HEK293 (cell line): ENCODE measurements around the gene FHDC1.

ENCODE experiments used
- CTCF ChIA-PET: fragments of 350-600 bp; formaldehyde crosslinking; extraction: SDS; loops from one replicate; lab custom pipeline; 2021; ENCODE audit warnings: antibody characterized with exemption; lab: Yijun Ruan, JAX
- POLR2A ChIA-PET: fragments of 300-600 bp; formaldehyde crosslinking; extraction: SDS; loops from one replicate; lab custom pipeline; 2020; ENCODE audit warnings: antibody characterized with exemption, inconsistent platforms; lab: Yijun Ruan, JAX
- H3K27ac ChIP-seq: fragments of 200-500 bp; sonication (Bioruptor generic); 2 replicates; pipeline ENCODE4 v1.5.1; 2014; ENCODE audit warnings: low read depth, low read length, control low read depth, inconsistent platforms; ENCODE audit errors: extremely low read depth
- H3K36me3 ChIP-seq, 2 experiments: fragments of 200-500 bp in 1 of 2; sonication (Bioruptor generic) in 1 of 2; 1 replicate in 1 of 2; 2 replicates in 1 of 2; pipeline ENCODE4 v1.5.1; 2014 to 2017; ENCODE audit warnings: inconsistent platforms in 2 of 2, low read length in 2 of 2; ENCODE audit not compliant: control insufficient read depth in 2 of 2, insufficient read depth in 1 of 2
- H3K4me1 ChIP-seq: fragments of 200-500 bp; sonication (Bioruptor generic); 2 replicates; pipeline ENCODE4 v1.5.1; 2014; ENCODE audit warnings: mild to moderate bottlenecking, low read length, inconsistent platforms; ENCODE audit not compliant: control insufficient read depth, insufficient read depth
- H3K4me3 ChIP-seq: 2 replicates; pipeline ENCODE4 v1.5.1; 2011; ENCODE audit warnings: low read depth, mild to moderate bottlenecking, control low read depth, low read length, moderate library complexity
- H3K9me3 ChIP-seq: fragments of 200-500 bp; sonication (Bioruptor generic); 2 replicates; pipeline ENCODE4 v1.5.1; 2014; ENCODE audit warnings: low read depth, low read length, inconsistent platforms; ENCODE audit not compliant: control insufficient read depth, insufficient read depth
- EGR2 ChIP-seq: fragments of 450-650 bp; formaldehyde crosslinking; IDR thresholded peaks from 2 replicates; pipeline ENCODE4 v1.5.1; 2016; ENCODE audit warnings: low read depth, missing biosample characterization, missing genetic modification characterization
- GLIS1 ChIP-seq: fragments of 450-650 bp; formaldehyde crosslinking; IDR thresholded peaks from 2 replicates; pipeline ENCODE4 v1.5.1; 2016; ENCODE audit warnings: missing biosample characterization, missing genetic modification characterization
- ZBTB1 ChIP-seq: fragments of 450-650 bp; formaldehyde crosslinking; IDR thresholded peaks from 2 replicates; pipeline ENCODE4 v1.5.1; 2016; ENCODE audit warnings: missing biosample characterization, missing genetic modification characterization
- ZBTB20 ChIP-seq: fragments of 450-650 bp; formaldehyde crosslinking; IDR thresholded peaks from 2 replicates; pipeline ENCODE4 v1.5.1; 2016; ENCODE audit warnings: missing biosample characterization, missing genetic modification characterization
- ZBTB21 ChIP-seq: fragments of 450-650 bp; formaldehyde crosslinking; IDR thresholded peaks from 2 replicates; pipeline ENCODE4 v1.5.1; 2017; ENCODE audit warnings: missing biosample characterization, missing genetic modification characterization
- ZBTB8A ChIP-seq: fragments of 450-650 bp; formaldehyde crosslinking; IDR thresholded peaks from 2 replicates; pipeline ENCODE4 v1.5.1; 2016; ENCODE audit warnings: missing biosample characterization, missing genetic modification characterization
- ZEB2 ChIP-seq: fragments of 450-650 bp; formaldehyde crosslinking; IDR thresholded peaks from 2 replicates; pipeline ENCODE4 v1.5.1; 2016; ENCODE audit warnings: missing biosample characterization, missing genetic modification characterization
- ZFHX2 ChIP-seq: fragments of 450-650 bp; formaldehyde crosslinking; conservative IDR thresholded peaks from 2 replicates; pipeline ENCODE4 v1.5.1; 2016; ENCODE audit warnings: missing biosample characterization, missing genetic modification characterization
- ZNF174 ChIP-seq: fragments of 450-650 bp; formaldehyde crosslinking; IDR thresholded peaks from 2 replicates; pipeline ENCODE4 v1.5.0; 2017; ENCODE audit warnings: missing biosample characterization, mild to moderate bottlenecking, missing genetic modification characterization
- ZNF2 ChIP-seq: fragments of 450-650 bp; formaldehyde crosslinking; IDR thresholded peaks from 2 replicates; pipeline ENCODE4 v1.5.1; 2016; ENCODE audit warnings: missing biosample characterization, missing genetic modification characterization
- ZNF266 ChIP-seq: fragments of 450-650 bp; formaldehyde crosslinking; IDR thresholded peaks from 2 replicates; pipeline ENCODE4 v1.5.1; 2016; ENCODE audit warnings: missing biosample characterization, missing genetic modification characterization, low read depth
- ZNF335 ChIP-seq: fragments of 450-650 bp; formaldehyde crosslinking; conservative IDR thresholded peaks from 2 replicates; pipeline ENCODE4 v1.5.1; 2016; ENCODE audit warnings: missing biosample characterization, missing genetic modification characterization
- ZNF501 ChIP-seq: fragments of 450-650 bp; formaldehyde crosslinking; IDR thresholded peaks from 2 replicates; pipeline ENCODE4 v1.5.1; 2016; ENCODE audit warnings: missing biosample characterization, missing genetic modification characterization
- ZNF510 ChIP-seq: fragments of 450-650 bp; formaldehyde crosslinking; IDR thresholded peaks from 2 replicates; pipeline ENCODE4 v1.5.1; 2018; ENCODE audit warnings: mild to moderate bottlenecking, missing genetic modification characterization, missing biosample characterization; ENCODE audit not compliant: insufficient replicate concordance
- ZNF529 ChIP-seq: fragments of 450-650 bp; formaldehyde crosslinking; IDR thresholded peaks from 2 replicates; pipeline ENCODE4 v1.5.1; 2017; ENCODE audit warnings: missing genetic modification characterization, missing biosample characterization; ENCODE audit not compliant: insufficient replicate concordance
- ZNF561 ChIP-seq: fragments of 450-650 bp; IDR thresholded peaks from 2 replicates; pipeline ENCODE4 v1.5.1; 2018; ENCODE audit warnings: missing biosample characterization, missing genetic modification characterization, borderline replicate concordance
- ZNF610 ChIP-seq: fragments of 450-650 bp; formaldehyde crosslinking; IDR thresholded peaks from 2 replicates; pipeline ENCODE4 v1.5.1; 2016; ENCODE audit warnings: missing biosample characterization, missing genetic modification characterization, borderline replicate concordance
- ZNF629 ChIP-seq: fragments of 450-650 bp; formaldehyde crosslinking; IDR thresholded peaks from 2 replicates; pipeline ENCODE4 v1.5.1; 2017; ENCODE audit warnings: missing biosample characterization, missing genetic modification characterization
- ZNF76 ChIP-seq: fragments of 450-650 bp; formaldehyde crosslinking; IDR thresholded peaks from 2 replicates; pipeline ENCODE4; 2016; ENCODE audit warnings: low read depth, missing biosample characterization, missing genetic modification characterization, borderline replicate concordance
- ZNF837 ChIP-seq: fragments of 450-650 bp; formaldehyde crosslinking; IDR thresholded peaks from 2 replicates; pipeline ENCODE4 v1.5.1; 2016; ENCODE audit warnings: missing biosample characterization, missing genetic modification characterization
- TF ChIP-seq, protein P1 (sequence below): fragments of 450-650 bp; formaldehyde crosslinking; IDR thresholded peaks from 2 replicates; pipeline ENCODE4 v1.5.1; 2016; ENCODE audit warnings: missing biosample characterization, missing genetic modification characterization
- TF ChIP-seq, protein P2 (sequence below): fragments of 450-650 bp; formaldehyde crosslinking; IDR thresholded peaks from 2 replicates; pipeline ENCODE4 v1.5.1; 2016; ENCODE audit warnings: missing biosample characterization, missing genetic modification characterization
- TF ChIP-seq, protein P3 (sequence below): fragments of 450-650 bp; formaldehyde crosslinking; optimal IDR thresholded peaks from 2 replicates; pipeline ENCODE3; 2016; ENCODE audit warnings: missing biosample characterization, mild to moderate bottlenecking, missing genetic modification characterization
- TF ChIP-seq, protein P4 (sequence below): fragments of 450-650 bp; formaldehyde crosslinking; IDR thresholded peaks from 2 replicates; pipeline ENCODE4 v1.5.1; 2016; ENCODE audit warnings: missing biosample characterization, missing genetic modification characterization, low read depth

The FHDC1 gene, protein sequence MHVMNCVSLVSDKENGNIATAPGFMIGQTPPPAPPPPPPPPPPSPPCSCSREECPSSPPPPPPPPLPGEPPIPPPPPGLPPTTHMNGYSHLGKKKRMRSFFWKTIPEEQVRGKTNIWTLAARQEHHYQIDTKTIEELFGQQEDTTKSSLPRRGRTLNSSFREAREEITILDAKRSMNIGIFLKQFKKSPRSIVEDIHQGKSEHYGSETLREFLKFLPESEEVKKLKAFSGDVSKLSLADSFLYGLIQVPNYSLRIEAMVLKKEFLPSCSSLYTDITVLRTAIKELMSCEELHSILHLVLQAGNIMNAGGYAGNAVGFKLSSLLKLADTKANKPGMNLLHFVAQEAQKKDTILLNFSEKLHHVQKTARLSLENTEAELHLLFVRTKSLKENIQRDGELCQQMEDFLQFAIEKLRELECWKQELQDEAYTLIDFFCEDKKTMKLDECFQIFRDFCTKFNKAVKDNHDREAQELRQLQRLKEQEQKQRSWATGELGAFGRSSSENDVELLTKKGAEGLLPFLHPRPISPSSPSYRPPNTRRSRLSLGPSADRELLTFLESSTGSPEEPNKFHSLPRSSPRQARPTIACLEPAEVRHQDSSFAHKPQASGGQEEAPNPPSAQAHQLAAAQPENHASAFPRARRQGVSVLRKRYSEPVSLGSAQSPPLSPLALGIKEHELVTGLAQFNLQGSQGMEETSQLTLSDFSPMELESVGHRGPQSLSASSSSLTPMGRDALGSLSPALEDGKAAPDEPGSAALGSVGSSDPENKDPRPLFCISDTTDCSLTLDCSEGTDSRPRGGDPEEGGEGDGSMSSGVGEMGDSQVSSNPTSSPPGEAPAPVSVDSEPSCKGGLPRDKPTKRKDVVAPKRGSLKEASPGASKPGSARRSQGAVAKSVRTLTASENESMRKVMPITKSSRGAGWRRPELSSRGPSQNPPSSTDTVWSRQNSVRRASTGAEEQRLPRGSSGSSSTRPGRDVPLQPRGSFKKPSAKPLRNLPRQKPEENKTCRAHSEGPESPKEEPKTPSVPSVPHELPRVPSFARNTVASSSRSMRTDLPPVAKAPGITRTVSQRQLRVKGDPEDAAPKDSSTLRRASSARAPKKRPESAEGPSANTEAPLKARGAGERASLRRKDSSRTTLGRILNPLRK

DNA sequence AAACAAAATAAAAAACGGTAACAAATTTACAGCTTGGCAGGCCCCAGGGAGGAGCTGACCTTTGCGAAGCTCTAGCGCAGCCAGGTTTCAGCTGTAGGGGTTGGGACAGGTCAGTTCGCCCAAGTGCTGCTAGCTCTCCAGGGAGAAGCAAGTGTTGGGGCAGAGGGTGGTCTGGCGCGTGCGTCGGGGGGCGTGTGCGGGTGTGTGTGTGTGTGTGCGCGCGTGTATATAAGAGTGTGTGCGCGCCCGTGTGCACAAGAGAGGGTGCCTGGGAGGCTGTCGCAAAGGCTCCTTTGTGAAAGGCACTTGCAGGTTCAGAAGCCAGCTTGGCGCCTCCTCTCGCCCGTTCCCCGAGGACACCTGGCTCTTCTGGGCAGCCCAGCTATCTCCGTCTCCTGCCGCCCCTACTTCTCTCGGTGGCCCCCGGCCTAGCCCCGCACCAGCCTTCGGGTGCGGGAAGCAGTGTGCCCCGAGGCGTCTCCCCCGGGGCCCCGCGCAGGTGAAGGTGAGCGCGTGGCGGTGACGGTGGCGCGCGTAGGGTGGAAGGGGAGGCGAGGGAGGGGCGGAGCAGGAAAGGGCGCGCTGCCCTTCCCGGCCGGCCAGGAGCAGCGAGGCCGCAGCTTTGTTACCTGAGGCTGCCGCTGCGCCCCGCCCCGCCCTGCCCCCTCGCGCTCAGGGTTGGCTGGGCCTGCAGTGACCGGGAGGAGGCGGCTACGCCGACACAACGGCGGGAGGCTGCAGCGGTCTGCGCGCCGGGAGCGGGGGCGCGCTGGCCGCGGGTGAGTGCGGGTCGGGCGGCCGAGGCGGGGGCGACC, at the start of gene FHDC1:
FHDC1 (plus strand) TSS at position 693 of the 815 bp plus-strand sequence. CDS start 6,735 bp downstream, outside the sequence.
- Histone ChIP-seq H3K36me3 (no peaks in the 10 kb centered on the region), H3K4me1 (no peaks in the 10 kb centered on the region), H3K27ac (peak within 1 kb of the TSS; percentile 22; the same call in 1 of the 2 replicates), H3K4me3 (peak within 1 kb of the TSS; percentile 67), H3K9me3 (no peaks in the 10 kb centered on the region)
- ChIA-PET CTCF (interaction anchor here (0.7 to 1.1 kb wide), 3 partner anchors 145 to 310 kb away, joined by 3 read pairs; no protein-coding TSS in a partner anchor), POLR2A (interaction anchor here (1.1 kb wide), 1 partner anchor 56 kb away, joined by 3 read pairs; no protein-coding TSS in a partner anchor)
- no peak for TF ChIP-seq ZNF629 (tag by site-specific recombination)
- 0 out of 2 replicates have a peak, but pooled peaks have one; percentile 20 for TF ChIP-seq ZNF76 (tag by site-specific recombination)
- no peak for TF ChIP-seq ZNF510 (tag by site-specific recombination)
- peak; percentile 32; the same call in 1 of the 2 replicates for TF ChIP-seq ZNF335 (tag by site-specific recombination)
- peak; percentile 25; the same call in 1 of the 2 replicates for TF ChIP-seq GLIS1 (tag by site-specific recombination)
- peak; percentile 67; the same call in 1 of the 2 replicates for TF ChIP-seq ZBTB8A (tag by site-specific recombination)
- TF ChIP-seq ZNF529 (tag by site-specific recombination) = no peak
- no peak for TF ChIP-seq ZNF837 (tag by site-specific recombination)
- TF ChIP-seq, protein P1, sequence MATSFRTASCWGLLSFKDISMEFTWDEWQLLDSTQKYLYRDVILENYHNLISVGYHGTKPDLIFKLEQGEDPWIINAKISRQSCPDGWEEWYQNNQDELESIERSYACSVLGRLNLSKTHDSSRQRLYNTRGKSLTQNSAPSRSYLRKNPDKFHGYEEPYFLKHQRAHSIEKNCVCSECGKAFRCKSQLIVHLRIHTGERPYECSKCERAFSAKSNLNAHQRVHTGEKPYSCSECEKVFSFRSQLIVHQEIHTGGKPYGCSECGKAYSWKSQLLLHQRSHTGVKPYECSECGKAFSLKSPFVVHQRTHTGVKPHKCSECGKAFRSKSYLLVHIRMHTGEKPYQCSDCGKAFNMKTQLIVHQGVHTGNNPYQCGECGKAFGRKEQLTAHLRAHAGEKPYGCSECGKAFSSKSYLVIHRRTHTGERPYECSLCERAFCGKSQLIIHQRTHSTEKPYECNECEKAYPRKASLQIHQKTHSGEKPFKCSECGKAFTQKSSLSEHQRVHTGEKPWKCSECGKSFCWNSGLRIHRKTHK (tag by site-specific recombination) = no peak
- TF ChIP-seq, protein P2, sequence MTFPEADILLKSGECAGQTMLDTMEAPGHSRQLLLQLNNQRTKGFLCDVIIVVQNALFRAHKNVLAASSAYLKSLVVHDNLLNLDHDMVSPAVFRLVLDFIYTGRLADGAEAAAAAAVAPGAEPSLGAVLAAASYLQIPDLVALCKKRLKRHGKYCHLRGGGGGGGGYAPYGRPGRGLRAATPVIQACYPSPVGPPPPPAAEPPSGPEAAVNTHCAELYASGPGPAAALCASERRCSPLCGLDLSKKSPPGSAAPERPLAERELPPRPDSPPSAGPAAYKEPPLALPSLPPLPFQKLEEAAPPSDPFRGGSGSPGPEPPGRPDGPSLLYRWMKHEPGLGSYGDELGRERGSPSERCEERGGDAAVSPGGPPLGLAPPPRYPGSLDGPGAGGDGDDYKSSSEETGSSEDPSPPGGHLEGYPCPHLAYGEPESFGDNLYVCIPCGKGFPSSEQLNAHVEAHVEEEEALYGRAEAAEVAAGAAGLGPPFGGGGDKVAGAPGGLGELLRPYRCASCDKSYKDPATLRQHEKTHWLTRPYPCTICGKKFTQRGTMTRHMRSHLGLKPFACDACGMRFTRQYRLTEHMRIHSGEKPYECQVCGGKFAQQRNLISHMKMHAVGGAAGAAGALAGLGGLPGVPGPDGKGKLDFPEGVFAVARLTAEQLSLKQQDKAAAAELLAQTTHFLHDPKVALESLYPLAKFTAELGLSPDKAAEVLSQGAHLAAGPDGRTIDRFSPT (tag by site-specific recombination) = no peak
- TF ChIP-seq EGR2 (tag by site-specific recombination) = 0 out of 2 replicates have a peak, but pooled peaks have one; percentile 31
- TF ChIP-seq ZEB2 (tag by site-specific recombination) = peak; percentile 68
- TF ChIP-seq, protein P3, sequence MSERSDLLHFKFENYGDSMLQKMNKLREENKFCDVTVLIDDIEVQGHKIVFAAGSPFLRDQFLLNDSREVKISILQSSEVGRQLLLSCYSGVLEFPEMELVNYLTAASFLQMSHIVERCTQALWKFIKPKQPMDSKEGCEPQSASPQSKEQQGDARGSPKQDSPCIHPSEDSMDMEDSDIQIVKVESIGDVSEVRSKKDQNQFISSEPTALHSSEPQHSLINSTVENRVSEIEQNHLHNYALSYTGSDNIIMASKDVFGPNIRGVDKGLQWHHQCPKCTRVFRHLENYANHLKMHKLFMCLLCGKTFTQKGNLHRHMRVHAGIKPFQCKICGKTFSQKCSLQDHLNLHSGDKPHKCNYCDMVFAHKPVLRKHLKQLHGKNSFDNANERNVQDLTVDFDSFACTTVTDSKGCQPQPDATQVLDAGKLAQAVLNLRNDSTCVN = peak; percentile 85
- TF ChIP-seq ZNF174 = no peak
- no peak for TF ChIP-seq ZBTB21 (tag by site-specific recombination)
- peak; percentile 60; the same call in 1 of the 2 replicates for TF ChIP-seq ZBTB20 (tag by site-specific recombination)
- TF ChIP-seq, protein P4, sequence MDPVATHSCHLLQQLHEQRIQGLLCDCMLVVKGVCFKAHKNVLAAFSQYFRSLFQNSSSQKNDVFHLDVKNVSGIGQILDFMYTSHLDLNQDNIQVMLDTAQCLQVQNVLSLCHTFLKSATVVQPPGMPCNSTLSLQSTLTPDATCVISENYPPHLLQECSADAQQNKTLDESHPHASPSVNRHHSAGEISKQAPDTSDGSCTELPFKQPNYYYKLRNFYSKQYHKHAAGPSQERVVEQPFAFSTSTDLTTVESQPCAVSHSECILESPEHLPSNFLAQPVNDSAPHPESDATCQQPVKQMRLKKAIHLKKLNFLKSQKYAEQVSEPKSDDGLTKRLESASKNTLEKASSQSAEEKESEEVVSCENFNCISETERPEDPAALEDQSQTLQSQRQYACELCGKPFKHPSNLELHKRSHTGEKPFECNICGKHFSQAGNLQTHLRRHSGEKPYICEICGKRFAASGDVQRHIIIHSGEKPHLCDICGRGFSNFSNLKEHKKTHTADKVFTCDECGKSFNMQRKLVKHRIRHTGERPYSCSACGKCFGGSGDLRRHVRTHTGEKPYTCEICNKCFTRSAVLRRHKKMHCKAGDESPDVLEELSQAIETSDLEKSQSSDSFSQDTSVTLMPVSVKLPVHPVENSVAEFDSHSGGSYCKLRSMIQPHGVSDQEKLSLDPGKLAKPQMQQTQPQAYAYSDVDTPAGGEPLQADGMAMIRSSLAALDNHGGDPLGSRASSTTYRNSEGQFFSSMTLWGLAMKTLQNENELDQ (tag by site-specific recombination) = no peak
- TF ChIP-seq ZNF610 (tag by site-specific recombination) = no peak
- 0 out of 2 replicates have a peak, but pooled peaks have one; percentile 45 for TF ChIP-seq ZNF501 (tag by site-specific recombination)
- no peak for TF ChIP-seq ZNF266 (tag by site-specific recombination)
- 0 out of 2 replicates have a peak, but pooled peaks have one; percentile 15 for TF ChIP-seq ZBTB1 (tag by site-specific recombination)
- TF ChIP-seq ZNF2 (tag by site-specific recombination) = no peak; the same call in 1 of the 2 replicates
- TF ChIP-seq ZFHX2 (tag by site-specific recombination) = peak; percentile 53
- peak; percentile 53; the same call in 1 of the 2 replicates for TF ChIP-seq ZNF561 (tag by site-specific recombination)
